GM23248 (cell line): Measurements from ENCODE around the gene OR2D2. TPM values are rescaled to one million over a fixed set of nuclear protein-coding genes. Genes with fewer than 3 reads are reported as not detected.

Experiments
- DNase-seq: peaks from one replicate; pipeline ENCODE4 v3.0.0-alpha.2; 2015
- H2AFZ ChIP-seq: fragments of 200-600 bp; sonication (generic); 2 replicates; pipeline ENCODE4 v1.6.1; 2016; ENCODE audit warnings: antibody characterized with exemption
- H3F3A ChIP-seq: fragments of 200-600 bp; sonication (generic); 2 replicates; pipeline ENCODE4 v1.6.1; 2016; ENCODE audit warnings: mild to moderate bottlenecking, antibody characterized with exemption, mixed run types; ENCODE audit not compliant: insufficient read depth
- H3K27ac ChIP-seq: fragments of 200-600 bp; sonication (generic); 2 replicates; pipeline ENCODE4 v1.5.1; 2016; ENCODE audit warnings: mild to moderate bottlenecking
- H3K27me3 ChIP-seq: fragments of 200-600 bp; sonication (generic); replicated peaks from 2 replicates; pipeline ENCODE4 v1.6.1; 2016; ENCODE audit warnings: mild to moderate bottlenecking; ENCODE audit not compliant: insufficient read depth
- H3K36me3 ChIP-seq: fragments of 200-600 bp; sonication (generic); 2 replicates; pipeline ENCODE4 v1.6.1; 2016; ENCODE audit warnings: low read depth, mild to moderate bottlenecking
- H3K4me1 ChIP-seq: fragments of 200-600 bp; sonication (generic); 2 replicates; pipeline ENCODE4 v1.6.1; 2016; ENCODE audit warnings: mild to moderate bottlenecking; ENCODE audit not compliant: insufficient read depth
- H3K4me2 ChIP-seq: fragments of 200-600 bp; sonication (generic); one replicate; pipeline ENCODE4 v1.6.1; 2016; ENCODE audit warnings: mild to moderate bottlenecking; ENCODE audit not compliant: unreplicated experiment
- H3K4me3 ChIP-seq: fragments of 200-600 bp; sonication (generic); 2 replicates; pipeline ENCODE4 v1.5.1; 2016; ENCODE audit warnings: mild to moderate bottlenecking
- H3K79me2 ChIP-seq: fragments of 200-600 bp; sonication (generic); 2 replicates; pipeline ENCODE4 v1.6.1; 2016; ENCODE audit warnings: mild to moderate bottlenecking; ENCODE audit not compliant: insufficient read depth
- H3K9ac ChIP-seq: fragments of 200-600 bp; sonication (generic); 2 replicates; pipeline ENCODE4 v1.6.1; 2016; ENCODE audit warnings: mild to moderate bottlenecking
- H3K9me2 ChIP-seq: fragments of 200-600 bp; sonication (generic); 2 replicates; pipeline ENCODE4 v1.6.1; 2016; ENCODE audit warnings: mixed run types, mild to moderate bottlenecking, moderate library complexity; ENCODE audit not compliant: insufficient read depth
- H3K9me3 ChIP-seq: fragments of 200-600 bp; sonication (generic); one replicate; pipeline ENCODE4 v1.6.1; 2017; ENCODE audit warnings: low read depth
- H4K20me1 ChIP-seq: fragments of 200-600 bp; sonication (generic); 2 replicates; pipeline ENCODE4 v1.6.0; 2016; ENCODE audit not compliant: insufficient read depth
- EZH2 ChIP-seq: fragments of 200-600 bp; sonication (generic); IDR thresholded peaks from 2 replicates; pipeline ENCODE4 v1.6.1; 2018; ENCODE audit warnings: antibody characterized with exemption, mild to moderate bottlenecking; ENCODE audit not compliant: insufficient read depth, poor library complexity, severe bottlenecking
- EZH2phosphoT487 ChIP-seq: fragments of 200-600 bp; sonication (generic); IDR thresholded peaks from 2 replicates; pipeline ENCODE4 v1.6.1; 2018; ENCODE audit warnings: antibody characterized with exemption, moderate library complexity, mild to moderate bottlenecking, low read depth; ENCODE audit not compliant: insufficient read depth
- WGBS, 2 experiments: methylation state at CpG; one replicate each; pipeline ENCODE4 v1.1.6; 2015 to 2017; ENCODE audit warnings: low lambda C conversion rate in 2 of 2, low coverage in 1 of 2; ENCODE audit errors: missing lambda C conversion rate in 2 of 2; 5-methylcytosine and 5-hydroxymethylcytosine counted together
- in situ Hi-C: fragments of 300-500 bp; cut with MboI; formaldehyde crosslinking; loops from 2 replicates; pipeline ENCODE4 v1.15.0; 2020
- polyA plus RNA-seq: library from polyadenylated mRNA; unstranded; fragments of >200 nt; fragmentation: Nextera tagmentation; extraction: Ambion mirVana; gene quantifications from 2 replicates; pipeline ENCODE4 v1.2.1, GENCODE V29; 2016
- total RNA-seq: library from RNA; depleted of rRNA; stranded (reverse); fragments of >200 nt; shearing (Covaris generic); gene quantifications from 2 replicates; pipeline ENCODE4 v1.2.3, GENCODE V29; 2014; rRNA removed

Gene OR2D2
- 0.22 TPM in 1 of 2 replicates, not detected in the other for total RNA-seq
- not detected in 2 replicates for polyA plus RNA-seq

GRCh38 chr11:6892400-6892799, at the start of gene OR2D2:
TSS of gene OR2D2 (minus strand) at chr11:6892500. CDS start at chr11:6892500, 0 bp downstream.
- TF ChIP-seq EZH2 (no peak), EZH2phosphoT487 (no peak)
- in situ Hi-C loops = no loop called here

GRCh38 chr11:6941970-6942369, 49.7 kb upstream of the OR2D2 start:
- no peak for TF ChIP-seq EZH2
- no peak for TF ChIP-seq EZH2phosphoT487
- Histone ChIP-seq H3K9me2 (no peaks in the 10 kb centered on the region), H3K36me3 (no peaks in the 10 kb centered on the region), H2AFZ (no peak overlapping the region), H3K9ac (no peak overlapping the region), H3K4me3 (no peak overlapping the region), H3K27ac (no peak overlapping the region), H3F3A (no peaks in the 10 kb centered on the region), H3K79me2 (no peaks in the 10 kb centered on the region), H3K4me1 (no peaks in the 10 kb centered on the region), H3K4me2 (no peak overlapping the region), H3K9me3 (no peaks in the 10 kb centered on the region), H4K20me1 (no peaks in the 10 kb centered on the region), H3K27me3 (no peaks in the 10 kb centered on the region)
- DNase-seq = no peak
- in situ Hi-C loops = no loop called here

More at GRCh38 chr11:6892400-6892799, at the start of gene OR2D2:
- Histone ChIP-seq H3K9me2 (no peaks in the 10 kb centered on the region), H3K27ac (no peak within 1 kb of the TSS), H3K36me3 (no peaks in the 10 kb centered on the region), H3K4me2 (no peak within 1 kb of the TSS), H3K4me1 (no peaks in the 10 kb centered on the region), H2AFZ (no peak within 1 kb of the TSS), H3K27me3 (no peaks in the 10 kb centered on the region), H3F3A (no peaks in the 10 kb centered on the region), H3K9me3 (no peaks in the 10 kb centered on the region), H3K4me3 (no peak within 1 kb of the TSS), H3K79me2 (no peaks in the 10 kb centered on the region), H4K20me1 (no peaks in the 10 kb centered on the region), H3K9ac (no peak within 1 kb of the TSS)
- no peak for DNase-seq
- 48 to 51% methylated on average over 2 of the region's 2 CpGs for WGBS, 2 experiments

- Histone ChIP-seq H3K9me3 (no peaks in the 10 kb centered on the region), H2AFZ (no peak overlapping the region), H4K20me1 (no peaks in the 10 kb centered on the region), H3K9ac (no peak overlapping the region), H3K36me3 (no peaks in the 10 kb centered on the region), H3K27ac (no peak overlapping the region), H3K27me3 (no peaks in the 10 kb centered on the region), H3K4me1 (peaks cover 12% of the 10 kb centered on the region; the same call in 1 of the 2 replicates), H3K4me3 (no peak overlapping the region), H3K4me2 (no peak overlapping the region), H3K79me2 (peaks cover 23% of the 10 kb centered on the region), H3K9me2 (no peaks in the 10 kb centered on the region; the same call in 1 of the 2 replicates), H3F3A (peaks cover 7% of the 10 kb centered on the region; the same call in 1 of the 2 replicates)
- in situ Hi-C loops = no loop called here
- DNase-seq = no peak
- WGBS, 2 experiments = 89 to 96% methylated on average over 7 of the region's 7 CpGs
- TF ChIP-seq EZH2phosphoT487 = no peak
- TF ChIP-seq EZH2 = no peak
Measured at GRCh38 chr11:6932145-6932544, 39.8 kb upstream of the OR2D2 start.

GRCh38 chr11:6931146-6931713, 38.9 kb upstream of the OR2D2 start:
- no peak overlapping the region for H3K4me2 ChIP-seq
- no peaks in the 10 kb centered on the region for H4K20me1 ChIP-seq
- no peaks in the 10 kb centered on the region for H3K36me3 ChIP-seq
- no peaks in the 10 kb centered on the region for H3K9me3 ChIP-seq
- peaks cover 23% of the 10 kb centered on the region for H3K79me2 ChIP-seq
- no peak overlapping the region for H3K9ac ChIP-seq
- no peaks in the 10 kb centered on the region for H3K27me3 ChIP-seq
- TF ChIP-seq EZH2phosphoT487 (no peak), EZH2 (no peak)
- DNase-seq = peak; percentile 31
- H3K27ac ChIP-seq = no peak overlapping the region
- in situ Hi-C loops = no loop called here
- peaks cover 10% of the 10 kb centered on the region; the same call in 1 of the 2 replicates for H3F3A ChIP-seq
- H3K4me3 ChIP-seq = no peak overlapping the region
- WGBS, 2 experiments = 92 to 93% methylated on average over 3 of the region's 3 CpGs
- H3K9me2 ChIP-seq = no peaks in the 10 kb centered on the region; the same call in 1 of the 2 replicates
- H2AFZ ChIP-seq = no peak overlapping the region
- peaks cover 12% of the 10 kb centered on the region; the same call in 1 of the 2 replicates for H3K4me1 ChIP-seq
